ENCODE data around the gene GALK1. TPM values are rescaled to one million over a fixed set of nuclear protein-coding genes. Genes with fewer than 3 reads are reported as not detected.

GALK1 gene
- total RNA-seq, 5 donors from 2014 or later (not counting 1 experiment from before 2014, with no cell fraction given): 8.4 to 35.7 (median 26.7) TPM

- 97% methylated on average over 37 of the region's 41 CpGs for WGBS (ENCODE audit: insufficient coverage)
- Histone ChIP-seq H3K27me3 (replicated peaks in 1 of 2; ENCODE audit: control insufficient read depth in 2 of 2, extremely low read depth in 1 of 2, insufficient read depth in 2 of 2, low read length in 1 of 2) (no peaks in the 10 kb centered on the region), H3K4me3 (ENCODE audit: control insufficient read depth in 1 of 2, extremely low read depth in 1 of 2, low read length in 1 of 2) (no peak overlapping the region), H3K36me3 (ENCODE audit: control insufficient read depth in 2 of 2, extremely low read depth in 1 of 2, insufficient read depth in 1 of 2, low read length in 1 of 2) (peaks cover 0 to 9% of the 10 kb centered on the region in 2 donors), H3K4me1 (ENCODE audit: control insufficient read depth in 1 of 2, extremely low read depth in 1 of 2, insufficient read depth in 2 of 2, low read length in 2 of 2) (peaks cover 0 to 21% of the 10 kb centered on the region in 2 experiments), H3K27ac (ENCODE audit: low read length) (no peak overlapping the region), H3K9me3 (no peaks in the 10 kb centered on the region)
- ATAC-seq (replicated peaks in 1 of 4) (no peak), DNase-seq (no peak)
- ChIA-PET POLR2A (no interaction called here), CTCF (no interaction called here)
- Mint-ChIP-seq H3K9me3 (no peaks in the 10 kb centered on the region), H3K27me3 (no peaks in the 10 kb centered on the region), H3K36me3 (peaks cover 7% of the 10 kb centered on the region), H3K27ac (no peak overlapping the region), H3K4me1 (peaks cover 10 to 18% (median 17%) of the 10 kb centered on the region in 3 donors), H3K4me3 (no peak overlapping the region)
Observed at GRCh38 chr17:75758131-75758905, 6.7 kb downstream of the GALK1 start.

GRCh38 chr17:75757086-75757681 lies 7.8 kb downstream of the GALK1 start:
- Histone ChIP-seq H3K36me3 (ENCODE audit: control insufficient read depth in 2 of 2, extremely low read depth in 1 of 2, insufficient read depth in 1 of 2, low read length in 1 of 2) (peaks cover 0 to 5% of the 10 kb centered on the region in 2 donors), H3K4me3 (ENCODE audit: control insufficient read depth in 1 of 2, extremely low read depth in 1 of 2, low read length in 1 of 2) (no peak overlapping the region), H3K27ac (ENCODE audit: low read length) (no peak overlapping the region), H3K4me1 (ENCODE audit: control insufficient read depth in 1 of 2, extremely low read depth in 1 of 2, insufficient read depth in 2 of 2, low read length in 2 of 2) (peaks cover 0 to 22% of the 10 kb centered on the region in 2 experiments), H3K27me3 (replicated peaks in 1 of 2; ENCODE audit: control insufficient read depth in 2 of 2, extremely low read depth in 1 of 2, insufficient read depth in 2 of 2, low read length in 1 of 2) (no peaks in the 10 kb centered on the region), H3K9me3 (no peaks in the 10 kb centered on the region)
- peaks cover 5% of the 10 kb centered on the region for H3K36me3 Mint-ChIP-seq
- ChIA-PET CTCF (no interaction called here), POLR2A (no interaction called here)
- no peaks in the 10 kb centered on the region for H3K9me3 Mint-ChIP-seq
- DNase-seq: no peak
- 88% methylated on average over 11 of the region's 21 CpGs for WGBS (ENCODE audit: insufficient coverage)
- H3K27ac Mint-ChIP-seq: no peak overlapping the region
- H3K27me3 Mint-ChIP-seq: no peaks in the 10 kb centered on the region
- peaks cover 7 to 15% (median 13%) of the 10 kb centered on the region in 3 donors for H3K4me1 Mint-ChIP-seq
- no peak for ATAC-seq (replicated peaks in 1 of 4)
- H3K4me3 Mint-ChIP-seq: no peak overlapping the region

- H3K9me3 ChIP-seq: no peaks in the 10 kb centered on the region
- H3K36me3 Mint-ChIP-seq: peaks cover 5% of the 10 kb centered on the region
- H3K4me3 Mint-ChIP-seq: no peak overlapping the region
- ChIA-PET CTCF (no interaction called here), POLR2A (no interaction called here)
- no peak for ATAC-seq (replicated peaks in 1 of 4)
- peaks cover 0 to 5% of the 10 kb centered on the region in 2 donors for H3K36me3 ChIP-seq (ENCODE audit: control insufficient read depth in 2 of 2, extremely low read depth in 1 of 2, insufficient read depth in 1 of 2, low read length in 1 of 2)
- peaks cover 7 to 15% (median 12%) of the 10 kb centered on the region in 3 donors for H3K4me1 Mint-ChIP-seq
- H3K27me3 Mint-ChIP-seq: no peaks in the 10 kb centered on the region
- no peaks in the 10 kb centered on the region for H3K9me3 Mint-ChIP-seq
- no peak overlapping the region for H3K27ac Mint-ChIP-seq
- no peaks in the 10 kb centered on the region for H3K27me3 ChIP-seq (replicated peaks in 1 of 2; ENCODE audit: control insufficient read depth in 2 of 2, extremely low read depth in 1 of 2, insufficient read depth in 2 of 2, low read length in 1 of 2)
- H3K4me1 ChIP-seq (ENCODE audit: control insufficient read depth in 1 of 2, extremely low read depth in 1 of 2, insufficient read depth in 2 of 2, low read length in 2 of 2): peaks cover 0 to 22% of the 10 kb centered on the region in 2 experiments
- no peak overlapping the region for H3K27ac ChIP-seq (ENCODE audit: low read length)
- no peak for DNase-seq
- WGBS (ENCODE audit: insufficient coverage): 96% methylated on average over 27 of the region's 29 CpGs
- H3K4me3 ChIP-seq (ENCODE audit: control insufficient read depth in 1 of 2, extremely low read depth in 1 of 2, low read length in 1 of 2): no peak overlapping the region
Observed at GRCh38 chr17:75756451-75757085, 8.4 kb downstream of the GALK1 start.

- no peaks in the 10 kb centered on the region for H3K27me3 Mint-ChIP-seq
- ChIA-PET CTCF (no interaction called here), POLR2A (no interaction called here)
- H3K36me3 ChIP-seq (ENCODE audit: control insufficient read depth in 2 of 2, extremely low read depth in 1 of 2, insufficient read depth in 1 of 2, low read length in 1 of 2): peaks cover 0 to 5% of the 10 kb centered on the region in 2 donors
- no CpG with 5 or more reads among the region's 2 CpGs for WGBS (ENCODE audit: insufficient coverage)
- no peaks in the 10 kb centered on the region for H3K9me3 ChIP-seq
- no peaks in the 10 kb centered on the region for H3K27me3 ChIP-seq (replicated peaks in 1 of 2; ENCODE audit: control insufficient read depth in 2 of 2, extremely low read depth in 1 of 2, insufficient read depth in 2 of 2, low read length in 1 of 2)
- DNase-seq (no peak), ATAC-seq (replicated peaks in 1 of 4) (no peak)
- H3K4me1 Mint-ChIP-seq: peaks cover 7 to 15% (median 12%) of the 10 kb centered on the region in 3 donors
- H3K4me1 ChIP-seq (ENCODE audit: control insufficient read depth in 1 of 2, extremely low read depth in 1 of 2, insufficient read depth in 2 of 2, low read length in 2 of 2): peaks cover 0 to 22% of the 10 kb centered on the region in 2 experiments
- no peaks in the 10 kb centered on the region for H3K9me3 Mint-ChIP-seq
- H3K4me3 ChIP-seq (ENCODE audit: control insufficient read depth in 1 of 2, extremely low read depth in 1 of 2, low read length in 1 of 2): no peak overlapping the region
- H3K27ac ChIP-seq (ENCODE audit: low read length): no peak overlapping the region
- H3K27ac Mint-ChIP-seq: no peak overlapping the region
- H3K36me3 Mint-ChIP-seq: peaks cover 5% of the 10 kb centered on the region
- peak overlapping the region in 1 of 3 donors; percentile 24 for H3K4me3 Mint-ChIP-seq
Observed at GRCh38 chr17:75755990-75756389, 9.0 kb downstream of the GALK1 start.

GRCh38 chr17:75755205-75755901 lies 9.6 kb downstream of the GALK1 start:
- H3K9me3 Mint-ChIP-seq: no peaks in the 10 kb centered on the region
- H3K4me1 ChIP-seq (ENCODE audit: control insufficient read depth in 1 of 2, extremely low read depth in 1 of 2, insufficient read depth in 2 of 2, low read length in 2 of 2): peaks cover 0 to 22% of the 10 kb centered on the region in 2 experiments
- peak overlapping the region in 1 of 2 donors; percentile 62 for H3K27ac Mint-ChIP-seq
- no peak overlapping the region for H3K4me3 ChIP-seq (ENCODE audit: control insufficient read depth in 1 of 2, extremely low read depth in 1 of 2, low read length in 1 of 2)
- no peaks in the 10 kb centered on the region for H3K27me3 ChIP-seq (replicated peaks in 1 of 2; ENCODE audit: control insufficient read depth in 2 of 2, extremely low read depth in 1 of 2, insufficient read depth in 2 of 2, low read length in 1 of 2)
- ChIA-PET CTCF (no interaction called here), POLR2A (interaction anchor here in 1 of 2 donors (0.5 kb wide), 1 partner anchor 12 kb away, joined by 3 read pairs; no protein-coding TSS in a partner anchor)
- H3K9me3 ChIP-seq: no peaks in the 10 kb centered on the region
- H3K27me3 Mint-ChIP-seq: no peaks in the 10 kb centered on the region
- no peak for DNase-seq
- H3K4me1 Mint-ChIP-seq: peaks cover 7 to 15% (median 12%) of the 10 kb centered on the region in 3 donors
- no peak for ATAC-seq (replicated peaks in 1 of 4)
- H3K36me3 Mint-ChIP-seq: peaks cover 5% of the 10 kb centered on the region
- no peak overlapping the region for H3K27ac ChIP-seq (ENCODE audit: low read length)
- 71% methylated on average over 16 of the region's 20 CpGs for WGBS (ENCODE audit: insufficient coverage)
- peak overlapping the region; percentile 57 to 82 (median 70) for H3K4me3 Mint-ChIP-seq
- peaks cover 0 to 5% of the 10 kb centered on the region in 2 donors for H3K36me3 ChIP-seq (ENCODE audit: control insufficient read depth in 2 of 2, extremely low read depth in 1 of 2, insufficient read depth in 1 of 2, low read length in 1 of 2)

Measured in T-cell (primary cell).